Stimulated activated CD4-positive, alpha-beta T cell treated with anti-CD3 and anti-CD28 coated beads, Interleukin-4, amount 100 ng/mL, for 24 hours (primary cell): ENCODE data around the gene KIAA1328.

ENCODE experiments used
- DNase-seq: peaks from one replicate; pipeline ENCODE4 v3.0.0-alpha.2; 2020

KIAA1328 gene

DNA sequence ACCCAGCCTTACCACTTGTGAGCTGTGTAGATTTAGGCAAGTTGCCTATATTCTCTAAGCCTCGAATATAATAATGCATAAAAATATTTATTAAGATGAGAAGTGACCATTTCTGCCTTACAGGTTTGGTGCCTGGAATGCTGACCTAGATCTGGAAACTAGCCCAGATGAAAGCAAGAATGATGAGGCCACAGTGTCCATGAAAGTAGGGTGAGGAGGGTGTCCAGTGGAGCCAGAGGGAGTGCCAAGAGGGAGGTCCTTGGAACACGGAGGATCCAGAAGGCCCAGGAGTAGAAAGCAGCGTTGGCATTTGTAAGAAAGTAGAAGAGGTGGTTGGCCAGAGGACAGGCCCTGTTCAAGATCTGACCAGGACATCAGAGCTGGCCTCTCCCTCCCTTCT lies 402.3 kb downstream of the KIAA1328 start:
- no peak for DNase-seq

DNA sequence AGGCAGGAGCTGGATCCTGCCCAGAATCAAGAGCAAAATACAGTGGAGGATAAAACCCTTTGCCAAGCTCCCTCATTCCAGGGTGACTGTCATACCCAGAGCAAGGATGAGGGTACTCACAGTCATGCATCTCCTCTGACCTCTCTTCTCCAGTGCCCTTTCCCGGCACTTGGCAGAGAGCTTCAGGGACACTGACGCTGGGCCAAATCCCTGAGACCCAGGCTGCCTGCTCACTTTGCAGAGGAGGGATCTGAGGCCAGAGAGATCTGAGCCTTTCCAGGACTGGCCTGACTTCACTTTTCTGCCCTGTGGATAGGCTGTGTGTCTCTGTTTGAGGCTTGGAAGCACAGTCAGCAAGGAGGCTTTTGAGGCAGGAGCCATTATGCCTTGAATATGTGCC lies 406.7 kb downstream of the KIAA1328 start:
- DNase-seq: no peak

DNA sequence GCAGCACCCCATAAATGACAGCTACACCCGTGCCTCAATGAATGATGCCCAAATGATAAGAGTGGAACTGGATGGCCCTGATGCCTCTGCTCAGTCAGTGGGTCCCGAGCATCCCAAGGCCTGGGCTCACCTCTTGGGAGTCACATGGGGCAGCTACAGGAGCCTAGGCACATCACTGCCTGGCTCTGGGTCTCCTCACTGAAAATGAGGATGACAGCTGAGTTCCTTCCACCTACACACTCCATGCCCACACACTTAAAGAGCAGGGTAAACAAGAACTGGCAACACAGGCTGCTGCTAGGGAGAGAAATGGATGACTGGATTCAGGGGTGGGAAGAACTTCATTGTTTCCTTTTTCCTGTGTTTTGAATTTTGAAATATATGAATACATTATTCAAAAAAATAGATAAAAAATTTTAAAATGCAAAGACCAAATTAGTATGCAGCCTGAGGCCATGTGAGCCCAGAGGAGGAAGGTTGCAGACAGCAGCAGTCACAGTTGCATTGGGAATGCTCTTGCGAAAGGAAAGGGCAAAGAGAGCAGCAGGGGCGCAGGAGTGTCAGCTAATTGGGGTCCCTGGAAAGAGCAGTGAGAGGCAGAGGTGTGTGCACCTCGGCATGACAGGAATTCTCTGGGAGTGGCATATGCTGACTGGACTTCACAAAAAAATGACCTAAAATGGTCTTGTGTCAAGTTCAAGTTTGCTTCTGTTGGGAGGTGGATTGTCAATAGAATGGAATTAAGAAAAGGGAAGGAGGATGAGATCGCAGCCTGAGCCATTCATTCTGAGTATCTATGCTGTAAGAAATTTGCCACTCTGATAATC lies 409.6 kb downstream of the KIAA1328 start:
- no peak for DNase-seq

DNA sequence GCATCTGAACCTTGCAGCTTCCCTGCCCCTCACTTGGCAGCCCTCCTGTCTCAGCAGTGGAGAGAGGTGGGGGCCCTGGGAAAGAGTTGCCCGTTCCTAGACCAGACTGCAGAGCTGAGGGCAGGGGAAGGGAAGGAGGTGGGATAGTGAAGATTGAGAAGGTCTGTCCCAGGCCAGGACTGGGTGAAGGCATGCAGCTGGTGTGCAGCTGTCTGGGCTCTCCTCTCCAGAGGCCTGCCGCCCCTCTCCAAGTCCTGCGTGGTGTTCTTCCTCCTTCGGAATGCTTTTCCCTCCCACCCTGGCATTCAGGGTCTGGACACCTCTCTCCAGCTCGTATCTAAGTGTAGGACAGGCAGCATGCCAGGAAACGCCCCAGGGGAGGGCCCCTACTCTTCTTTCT lies 413.2 kb downstream of the KIAA1328 start:
- DNase-seq: no peak

DNA sequence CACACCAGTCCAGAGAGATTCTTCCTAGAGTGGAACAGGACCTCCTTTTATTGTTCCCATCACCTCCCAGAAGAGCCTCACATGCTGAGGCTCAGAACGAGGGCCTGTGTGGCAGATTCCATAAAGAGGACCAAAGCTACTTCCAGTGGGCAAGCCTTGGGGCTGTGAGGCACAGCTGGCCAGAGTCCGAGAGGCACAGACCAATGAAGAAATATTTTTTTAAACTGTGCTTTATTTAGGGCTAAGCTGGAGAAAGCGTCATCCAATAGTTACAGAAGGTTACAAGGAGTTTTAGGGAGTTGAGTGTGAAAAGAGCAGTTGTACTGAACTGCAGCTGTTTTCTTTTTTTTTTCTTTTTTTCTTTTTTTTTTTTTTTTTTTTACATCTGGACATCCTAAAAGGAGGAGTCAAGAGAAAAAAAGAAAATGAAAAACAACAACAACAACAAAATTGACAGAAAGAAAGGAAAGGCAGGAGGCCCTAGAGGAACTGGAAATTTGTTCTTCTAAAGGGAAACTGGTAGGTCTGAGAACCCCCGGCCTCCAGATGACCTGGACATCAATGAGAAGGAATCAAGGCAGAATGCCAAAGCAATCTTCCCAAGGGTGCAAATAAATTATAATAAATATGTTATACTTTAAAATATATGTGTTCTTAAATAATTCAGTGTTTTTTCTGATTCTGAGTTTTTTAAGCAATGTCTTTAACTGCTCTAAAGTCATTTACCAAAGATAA lies 414.1 kb downstream of the KIAA1328 start:
- DNase-seq: no peak

DNA sequence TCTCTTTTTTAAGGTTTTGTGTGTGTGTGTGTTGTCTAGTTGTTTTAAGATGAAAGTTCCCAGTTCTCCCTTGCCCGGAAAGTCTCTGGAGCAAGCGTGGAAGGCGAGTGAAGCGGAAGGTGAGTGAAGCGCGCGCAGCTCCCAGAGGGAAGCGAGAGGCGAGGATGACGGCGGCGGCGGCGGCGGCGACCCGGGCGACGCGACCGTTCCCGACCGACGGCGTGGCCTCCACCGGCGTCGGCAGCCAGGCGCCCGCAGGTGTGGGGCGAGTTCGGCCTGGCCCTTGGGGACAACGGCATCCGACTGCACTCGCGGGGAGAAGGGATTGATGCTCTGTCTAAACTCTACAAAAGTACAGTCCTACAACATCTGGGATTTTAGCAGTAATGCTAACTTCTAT lies 414.8 kb downstream of the KIAA1328 start:
- DNase-seq: no peak

DNA sequence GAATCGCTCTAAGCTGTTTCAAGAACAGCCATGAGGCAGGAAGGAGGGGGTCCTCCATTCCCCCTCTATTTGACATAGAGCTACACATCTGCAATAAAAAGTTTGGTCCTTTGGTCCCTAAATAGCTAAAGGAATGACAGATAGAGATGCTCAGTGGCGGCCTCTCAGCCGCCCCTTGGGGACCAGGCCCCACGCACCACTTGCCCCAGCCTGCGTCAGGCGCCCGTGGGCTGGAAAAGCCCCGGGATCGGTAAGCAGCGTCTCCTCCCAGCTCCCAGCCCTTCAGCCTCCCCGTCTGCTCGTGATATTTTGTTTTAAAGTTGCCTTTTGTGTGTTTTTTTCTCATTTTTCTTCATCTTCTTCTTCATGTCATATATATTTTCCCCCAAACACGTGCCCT lies 415.7 kb downstream of the KIAA1328 start:
- no peak for DNase-seq

DNA sequence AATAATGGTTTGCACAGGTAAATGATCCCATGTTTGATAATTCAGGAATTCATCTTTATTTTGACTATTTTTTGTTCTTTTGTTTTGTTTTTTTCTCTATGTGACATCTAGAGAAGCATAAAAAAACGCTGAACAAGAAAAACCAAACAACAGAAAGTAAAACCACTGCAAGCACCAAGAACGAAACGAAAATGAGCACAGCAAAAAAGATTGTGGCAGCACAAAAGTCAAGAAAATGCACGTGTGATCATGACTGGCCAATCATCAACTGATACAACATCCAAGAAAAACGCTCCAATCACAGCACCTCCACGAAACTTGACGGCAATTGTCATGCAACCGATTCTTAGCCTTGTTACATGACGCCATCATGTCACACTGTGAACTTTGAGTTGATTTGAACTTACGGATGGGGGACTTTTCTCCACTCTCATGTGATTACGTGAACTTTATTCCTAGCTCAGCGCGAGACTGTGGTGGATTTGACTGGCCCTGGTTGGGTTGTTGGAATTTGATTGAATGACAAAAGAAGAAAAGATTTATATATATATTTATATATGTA lies 417.9 kb downstream of the KIAA1328 start:
- DNase-seq: no peak

DNA sequence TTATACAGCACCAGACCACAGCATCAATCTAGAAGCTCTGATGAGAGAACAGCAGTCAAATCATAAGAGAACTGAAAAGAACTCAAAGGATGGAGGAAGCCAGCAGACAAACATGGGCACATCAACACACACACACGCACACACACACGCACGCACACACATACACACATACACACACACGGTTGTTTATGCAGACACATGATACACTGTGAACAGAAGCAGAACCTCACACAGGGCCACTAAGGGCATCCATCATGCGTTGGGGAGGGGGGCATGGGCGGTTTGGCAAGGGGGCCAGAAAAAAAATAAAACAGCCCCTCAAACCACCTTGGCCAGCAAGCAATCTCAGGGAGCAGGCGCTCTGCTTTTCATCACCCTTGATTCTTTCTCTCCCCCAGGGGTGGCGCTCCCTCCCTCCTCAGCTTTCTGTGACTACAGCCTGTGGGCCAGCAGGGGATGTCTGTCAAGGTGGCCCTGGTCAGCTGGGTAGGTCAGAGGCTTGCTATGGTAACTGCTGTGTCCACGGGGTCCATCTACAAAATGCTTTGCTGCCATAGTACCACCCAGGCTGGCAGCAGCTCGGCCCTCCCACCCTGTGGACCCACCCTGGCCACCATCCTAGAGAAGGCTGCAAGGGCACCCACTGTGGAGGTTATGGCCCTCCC lies 418.7 kb downstream of the KIAA1328 start:
- DNase-seq: no peak

DNA sequence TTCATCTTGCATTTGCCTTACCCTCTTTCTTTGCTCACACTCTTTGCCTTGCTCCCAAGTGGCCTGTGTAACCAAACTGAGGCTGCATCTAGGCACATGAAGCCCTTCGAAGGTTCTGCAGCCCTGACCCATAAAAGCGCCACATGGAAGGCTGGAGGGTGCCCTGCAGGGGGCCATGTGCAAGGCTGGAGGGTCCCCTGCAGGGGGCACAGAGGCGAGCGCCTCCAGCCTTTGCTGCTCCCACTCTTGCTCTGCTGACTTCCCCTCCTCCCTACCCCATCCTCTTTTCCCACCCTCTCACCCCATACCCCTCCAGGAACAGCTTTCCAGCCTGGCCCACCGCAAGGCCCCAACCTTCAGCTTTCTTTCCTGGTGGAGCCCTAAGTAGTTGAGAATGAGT lies 419.4 kb downstream of the KIAA1328 start:
- no peak for DNase-seq

DNA sequence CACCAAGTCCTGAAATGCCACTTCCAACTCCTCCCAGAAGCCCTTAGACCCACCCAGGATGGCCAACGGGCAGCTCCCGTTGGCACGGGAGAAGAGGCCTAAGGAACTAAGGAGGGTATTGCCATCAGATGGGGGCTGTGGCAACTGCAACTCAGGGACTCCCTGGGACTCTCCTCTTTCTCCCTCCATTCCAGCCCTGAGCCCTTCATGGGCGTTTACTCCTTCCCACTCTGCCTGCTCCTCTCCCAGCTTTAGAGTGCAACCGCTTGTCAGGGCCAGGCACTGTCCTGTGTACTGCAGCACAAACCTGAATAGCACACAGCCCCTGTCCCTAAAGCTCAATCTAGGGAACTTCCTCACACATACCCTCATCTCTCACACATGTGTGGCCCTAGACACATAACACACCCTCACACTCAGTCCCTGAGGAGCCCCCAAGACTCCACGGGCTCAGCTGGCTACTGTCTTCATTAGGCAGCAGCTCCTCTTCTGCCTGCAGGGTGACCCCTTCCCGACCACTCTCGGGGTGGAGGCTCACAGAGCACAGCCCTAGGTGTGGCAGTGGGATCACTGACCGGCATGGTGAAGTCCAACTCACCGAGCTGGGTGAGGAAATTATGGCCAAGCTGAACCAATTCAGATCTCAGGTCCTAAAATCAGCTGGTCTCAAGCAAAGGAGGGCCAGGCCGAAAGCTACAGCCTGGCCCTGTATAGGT lies 420.4 kb downstream of the KIAA1328 start:
- DNase-seq: no peak

DNA sequence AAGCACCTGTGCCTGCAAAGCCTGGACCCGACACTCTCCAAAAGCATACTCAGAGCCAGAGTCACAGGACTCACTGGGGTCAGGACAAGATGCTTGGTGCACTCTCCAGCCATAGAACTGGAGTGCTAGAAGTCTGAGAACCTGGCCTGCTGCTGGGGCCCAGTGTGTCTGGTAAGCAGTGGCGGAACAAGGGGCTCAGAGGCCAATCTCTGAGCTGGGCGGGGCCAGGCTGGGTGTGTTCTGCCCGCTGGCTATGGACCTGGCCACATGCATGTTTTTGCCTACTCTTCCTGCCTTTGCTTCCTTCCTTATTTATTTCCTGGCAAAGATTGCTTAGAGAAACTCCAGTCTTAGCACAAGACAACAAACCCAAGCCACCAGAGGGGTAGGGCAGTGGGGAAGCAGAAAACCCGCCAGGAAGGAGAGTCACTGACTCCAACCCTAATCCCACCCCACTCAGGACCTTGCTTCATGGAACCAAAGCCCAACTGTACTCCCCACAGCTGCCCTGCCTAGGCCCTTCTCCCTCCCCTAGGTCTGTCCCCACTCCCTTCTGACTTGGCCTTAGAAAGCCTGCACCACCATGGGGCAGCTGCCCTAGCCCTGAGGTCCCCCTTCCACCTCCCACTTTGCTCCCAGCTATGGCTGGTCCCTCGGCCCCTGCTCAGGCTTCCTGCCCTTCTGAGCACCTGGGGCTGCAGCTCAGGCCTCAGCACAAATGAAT lies 421.1 kb downstream of the KIAA1328 start:
- DNase-seq: no peak

DNA sequence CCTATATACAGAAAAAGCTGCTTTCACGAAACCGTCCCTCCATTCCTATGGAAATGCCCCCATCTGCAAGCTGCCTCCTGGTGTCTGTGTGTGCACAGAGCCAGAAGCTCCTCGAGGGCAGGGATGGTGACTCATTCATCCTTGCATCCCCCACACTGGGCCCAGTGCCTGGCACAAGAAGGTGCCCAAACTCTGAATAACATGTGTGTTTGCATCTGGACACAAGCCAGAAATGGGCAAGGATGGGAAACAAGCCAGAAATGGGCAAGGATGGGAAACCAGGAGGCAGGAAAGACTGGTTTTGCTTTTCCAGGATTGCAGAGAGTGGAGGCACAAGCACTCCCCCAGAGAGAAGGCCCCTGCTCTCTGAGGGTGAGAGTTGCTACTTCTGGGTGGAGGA lies 422.8 kb downstream of the KIAA1328 start:
- no peak for DNase-seq

DNA sequence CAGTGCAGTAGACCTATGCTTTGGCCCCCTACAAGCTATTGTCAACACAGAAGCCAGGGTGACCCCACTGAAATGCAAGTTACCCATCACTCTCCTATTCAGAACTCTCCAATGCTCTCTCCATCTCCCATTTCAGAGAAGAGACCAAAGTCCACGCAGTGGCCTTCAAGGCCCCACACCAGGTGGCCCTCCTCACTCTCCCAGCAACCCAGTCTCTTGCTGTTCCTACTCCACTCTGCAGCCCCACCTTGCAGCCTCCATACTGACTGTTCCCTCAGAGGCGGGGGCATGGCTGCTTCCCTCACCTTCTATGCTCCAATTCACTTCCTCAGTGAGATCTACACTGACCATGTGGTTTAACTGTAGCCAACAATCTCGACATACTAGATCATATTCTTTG lies 423.4 kb downstream of the KIAA1328 start:
- no peak for DNase-seq

DNA sequence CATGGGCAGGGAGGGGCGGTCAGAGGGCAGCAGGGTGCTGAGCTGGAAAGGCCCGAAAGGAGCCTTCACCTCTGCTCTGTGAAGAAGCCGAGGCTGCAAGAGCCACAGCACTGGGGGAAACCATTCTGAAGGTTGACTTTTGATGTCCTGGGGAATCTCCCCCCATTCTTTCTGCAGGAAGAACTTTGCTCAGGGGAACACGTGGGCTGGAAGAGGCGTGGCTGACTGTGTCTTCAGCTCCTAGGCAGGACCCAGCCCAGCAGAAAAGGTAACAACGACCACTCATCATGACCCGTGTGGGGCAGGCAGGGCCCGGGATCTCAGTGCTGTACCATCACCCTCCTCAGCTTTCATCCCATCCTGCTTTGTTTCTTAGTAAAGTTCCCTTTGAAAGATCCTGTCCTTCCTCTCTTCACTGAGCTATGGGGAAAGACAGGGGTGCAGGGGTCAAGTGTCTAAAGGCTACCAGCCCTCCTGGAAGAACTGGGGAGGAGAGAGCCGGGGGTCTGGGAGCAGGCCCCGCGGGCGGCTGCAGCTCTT lies 424.0 kb downstream of the KIAA1328 start:
- DNase-seq: no peak

DNA sequence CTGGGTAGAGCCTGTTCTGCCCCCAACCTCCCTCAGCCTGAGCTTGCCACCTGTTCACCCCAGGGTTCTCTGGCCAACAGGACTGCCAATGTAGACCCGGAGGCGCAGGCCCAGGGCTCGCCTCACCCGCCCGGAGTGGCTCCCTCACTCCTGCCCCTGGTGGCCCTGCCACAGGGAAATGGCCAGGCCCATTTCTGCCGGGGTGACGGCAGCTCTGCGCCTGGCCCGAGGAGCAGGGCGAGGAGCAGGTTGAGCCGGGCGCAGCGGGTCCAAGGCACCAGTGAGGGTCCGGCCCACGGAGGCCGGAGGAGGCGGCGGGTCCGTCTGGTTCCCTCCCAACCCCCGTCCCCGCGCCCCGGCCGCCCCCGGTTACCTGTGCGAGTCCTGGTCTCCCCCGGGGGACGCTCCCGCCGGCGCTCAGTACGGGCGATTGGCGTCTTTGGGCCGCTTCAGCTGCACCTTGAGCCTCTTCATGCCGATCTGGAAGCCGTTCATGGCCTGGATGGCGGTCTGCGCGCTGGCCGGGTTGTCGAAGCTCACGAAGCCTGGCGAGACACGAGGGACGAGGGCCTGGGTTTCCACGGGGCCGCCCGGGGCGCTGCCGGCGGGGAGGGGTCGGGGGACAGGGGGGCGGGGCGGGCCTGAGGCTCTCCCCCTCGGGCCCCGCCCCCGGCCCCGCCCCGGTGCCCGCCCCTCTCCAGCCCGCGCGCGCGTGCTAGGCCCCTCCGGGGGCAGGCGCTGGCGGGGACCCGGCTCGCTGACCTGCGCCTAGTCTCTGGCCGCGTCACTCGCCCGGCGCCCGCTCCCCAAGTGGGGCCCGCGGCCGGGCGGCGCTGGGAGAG lies 424.7 kb downstream of the KIAA1328 start:
- no peak for DNase-seq

DNA sequence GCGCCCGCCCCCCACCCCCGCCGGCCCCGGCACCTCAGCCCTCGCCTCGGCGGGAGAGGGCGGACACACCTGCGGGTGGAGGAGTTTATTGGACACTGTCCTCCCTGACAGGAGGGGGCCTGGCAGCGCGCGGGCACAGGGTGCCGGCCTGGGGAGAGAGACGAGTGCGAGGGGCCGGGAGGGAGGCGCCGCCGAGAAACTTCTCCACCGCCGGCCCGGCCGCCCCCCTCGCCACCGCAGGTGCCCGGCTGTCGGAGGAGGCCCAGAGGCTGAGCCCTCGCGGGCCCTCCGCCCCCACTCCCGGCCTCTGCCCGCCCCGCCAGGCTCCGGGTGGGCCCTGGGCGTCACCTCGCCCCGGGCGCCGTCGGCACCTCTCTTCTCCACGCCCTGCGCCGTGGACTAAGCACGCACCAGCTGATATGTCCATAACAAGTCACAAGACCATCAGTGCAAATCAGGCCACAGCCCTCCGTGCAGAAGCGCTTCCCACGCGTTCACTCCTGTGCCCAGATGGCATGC lies 425.4 kb downstream of the KIAA1328 start:
- no peak for DNase-seq

DNA sequence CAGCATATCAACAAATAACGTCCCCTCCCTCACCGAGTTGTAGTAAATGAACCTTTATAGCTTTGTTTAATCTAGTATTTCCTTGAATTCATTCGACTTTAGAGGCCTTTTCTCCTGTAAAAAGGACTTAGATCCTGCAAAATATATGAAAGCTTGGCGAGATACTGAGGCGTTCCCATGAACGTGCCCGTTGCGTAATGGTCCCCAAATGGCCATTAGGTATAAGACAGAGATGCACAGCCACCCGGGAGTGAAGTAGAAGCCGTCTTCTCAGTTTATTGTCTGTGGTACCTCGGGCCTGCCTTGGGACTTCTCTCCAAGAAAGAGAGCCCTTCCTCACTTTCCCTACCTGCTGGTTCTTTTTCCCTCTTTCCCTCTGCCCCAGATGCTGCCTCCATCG lies 426.0 kb downstream of the KIAA1328 start:
- no peak for DNase-seq

DNA sequence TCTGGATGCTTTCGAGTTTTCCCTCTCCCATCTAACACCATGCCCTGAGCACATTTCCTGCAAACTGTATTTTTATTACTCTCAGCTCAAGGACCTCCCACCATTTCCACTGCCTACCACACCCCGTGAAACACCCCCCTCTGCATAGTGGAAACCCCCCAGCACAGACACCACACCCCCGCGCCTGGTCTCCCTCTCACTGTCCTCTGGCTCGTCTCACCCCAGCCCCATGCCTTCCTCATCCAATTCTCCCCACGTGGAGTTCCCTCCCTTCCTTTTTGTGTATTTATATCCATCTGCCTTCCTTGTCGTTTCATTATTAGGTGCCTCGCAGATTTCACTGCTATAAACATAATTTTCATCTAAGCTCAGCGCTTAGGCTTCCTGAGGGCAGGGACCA lies 429.2 kb downstream of the KIAA1328 start:
- no peak for DNase-seq

DNA sequence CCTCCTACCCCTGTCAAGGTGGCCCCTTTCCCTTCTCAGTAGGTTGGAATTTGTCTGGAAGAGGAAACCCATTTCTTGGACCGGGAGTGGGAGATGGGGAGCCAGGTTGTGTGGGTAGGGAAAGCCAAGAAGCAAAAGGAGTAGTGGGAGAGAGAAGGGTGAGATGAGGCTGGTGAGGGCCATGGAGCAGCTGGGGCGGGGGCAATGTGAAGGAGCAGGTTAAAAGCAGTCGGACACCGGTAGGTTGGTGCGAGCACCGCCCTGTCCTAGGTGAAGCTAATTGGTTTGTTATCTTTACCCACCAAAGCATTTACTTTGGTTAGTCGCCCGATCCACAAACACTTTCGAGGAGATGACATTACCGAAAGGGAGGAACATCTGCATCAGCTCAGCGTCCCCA lies 429.9 kb downstream of the KIAA1328 start:
- DNase-seq: no peak

DNA sequence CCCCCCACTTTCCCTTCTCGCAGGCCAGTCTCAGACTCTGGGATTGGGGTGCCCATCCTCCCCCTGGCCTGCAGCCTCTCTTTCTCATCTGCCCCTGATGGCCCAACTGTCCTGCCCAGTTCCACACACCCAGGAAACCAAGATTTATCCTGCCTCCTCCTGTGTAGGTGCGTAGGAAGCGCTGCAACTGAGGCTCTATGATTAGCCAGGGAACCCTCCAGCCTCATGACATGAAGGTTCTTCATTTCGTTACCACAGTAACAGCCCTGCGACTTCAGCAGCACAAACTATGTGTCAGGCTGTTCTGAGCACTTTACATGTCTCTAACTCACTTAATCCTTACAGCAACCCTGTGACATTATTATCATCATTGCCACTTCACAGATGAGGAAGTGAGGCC lies 430.8 kb downstream of the KIAA1328 start:
- DNase-seq: no peak
